ENCODE results near the gene MGAT4A.
A peak's percentile ranks its signal among the peaks of the same experiment; 100 is the strongest.

The MGAT4A gene

GRCh38 chr2:98573426-98573825, 157.5 kb downstream of the MGAT4A start:
- DNase-seq (ENCODE audit: low read depth in 3 of 3) = no peak

GRCh38 chr2:98572676-98573075, 158.3 kb downstream of the MGAT4A start:
- no peak for DNase-seq (ENCODE audit: low read depth in 3 of 3)

- no peak for DNase-seq (ENCODE audit: low read depth in 3 of 3)
These were observed 158.7 kb downstream of the MGAT4A start for GRCh38 chr2:98572211-98572610.

- DNase-seq (ENCODE audit: low read depth in 3 of 3) = no peak
These were observed 159.1 kb downstream of the MGAT4A start for GRCh38 chr2:98571796-98572195.

- DNase-seq (ENCODE audit: low read depth in 3 of 3) = no peak
These were observed 159.7 kb downstream of the MGAT4A start for GRCh38 chr2:98571121-98571701.

- no peak for DNase-seq (ENCODE audit: low read depth in 3 of 3)
These were observed 160.6 kb downstream of the MGAT4A start for GRCh38 chr2:98570356-98570755.

- DNase-seq (ENCODE audit: low read depth in 3 of 3) = no peak
These were observed 161.0 kb downstream of the MGAT4A start for GRCh38 chr2:98569915-98570314.

GRCh38 chr2:98569197-98569793, 161.6 kb downstream of the MGAT4A start:
- peak; percentile 41 to 64 (median 58) for DNase-seq (ENCODE audit: low read depth in 3 of 3)
